CD4-positive, alpha-beta T cell (primary cell): ENCODE measurements around the gene LINGO1. TPM values are rescaled to one million over a fixed set of nuclear protein-coding genes. Genes with fewer than 3 reads are reported as not detected.

Source experiments
- ATAC-seq: fragments of 200-7000 bp; cut with Tn5 transposase; one replicate; pipeline ENCODE4 v1.10.0; 2022; ENCODE audit warnings: mild to moderate bottlenecking; ENCODE audit not compliant: poor library complexity
- CTCF ChIA-PET: fragments of 350-600 bp; sonication (Branson Sonifier 250); formaldehyde crosslinking; loops from one replicate; lab custom pipeline; 2021; ENCODE audit warnings: antibody characterized with exemption, inconsistent platforms; lab: Charles Lee
- POLR2A ChIA-PET: fragments of 350-600 bp; sonication (Branson Sonifier 250); formaldehyde crosslinking; loops from one replicate; lab custom pipeline; 2021; ENCODE audit warnings: antibody characterized with exemption, inconsistent platforms; lab: Charles Lee
- DNase-seq, 14 experiments: peaks; one replicate each; pipeline ENCODE4 v3.0.0-alpha.2; 2013 to 2020; ENCODE audit warnings: mixed read lengths in 2 of 14
- H3K27ac ChIP-seq, 2 donors: one replicate each; pipeline versions ENCODE4 v1.5.1 to v1.7.0; 2013; ENCODE audit warnings: low read length in 2 of 2, low read depth in 1 of 2, mild to moderate bottlenecking in 1 of 2
- H3K27me3 ChIP-seq, 2 experiments: 1 replicate in 1 of 2; 2 replicates in 1 of 2; pipeline versions ENCODE4 v1.6.1 to v1.7.0; 2013; ENCODE audit warnings: low read length in 2 of 2, control low read depth in 1 of 2, mild to moderate bottlenecking in 1 of 2, moderate library complexity in 1 of 2; ENCODE audit not compliant: insufficient read depth in 2 of 2, control insufficient read depth in 1 of 2
- H3K36me3 ChIP-seq: one replicate; pipeline ENCODE4 v1.6.1; 2013; ENCODE audit warnings: low read length, control low read depth; ENCODE audit not compliant: insufficient read depth
- H3K4me1 ChIP-seq: one replicate; pipeline ENCODE4 v1.6.1; 2013; ENCODE audit warnings: low read length, control low read depth; ENCODE audit not compliant: insufficient read depth
- H3K4me3 ChIP-seq: one replicate; pipeline ENCODE4 v1.5.1; 2013; ENCODE audit warnings: mild to moderate bottlenecking, low read length, moderate library complexity
- H3K9me3 ChIP-seq, 2 experiments: 1 replicate in 1 of 2; 2 replicates in 1 of 2; pipeline versions ENCODE4 v1.6.1 to v1.7.0; 2013; ENCODE audit warnings: low read length in 2 of 2, mild to moderate bottlenecking in 2 of 2, control low read depth in 1 of 2, moderate library complexity in 1 of 2; ENCODE audit not compliant: control insufficient read depth in 1 of 2, insufficient read depth in 1 of 2
- H3K27ac Mint-ChIP-seq: one replicate; pipeline ENCODE4 v1.8.0; 2020; ENCODE audit warnings: mixed read lengths
- H3K27me3 Mint-ChIP-seq: one replicate; pipeline ENCODE4 v1.8.0; 2021; ENCODE audit warnings: mixed read lengths
- H3K36me3 Mint-ChIP-seq: one replicate; pipeline ENCODE4 v1.8.0; 2021; ENCODE audit warnings: low read depth, mixed read lengths
- H3K4me1 Mint-ChIP-seq: one replicate; pipeline ENCODE4 v1.8.0; 2021; ENCODE audit warnings: low read depth, mixed read lengths
- H3K4me3 Mint-ChIP-seq: one replicate; pipeline ENCODE4 v1.8.0; 2020; ENCODE audit warnings: mild to moderate bottlenecking, mixed read lengths
- H3K9me3 Mint-ChIP-seq: one replicate; pipeline ENCODE4 v1.8.0; 2020; ENCODE audit warnings: mixed read lengths
- intact Hi-C, 2 experiments: fragments of 100-400 bp; cut with DNase I in 1 of 2; cut with micrococcal nuclease in 1 of 2; formaldehyde crosslinking; loops; one replicate each; pipeline versions ENCODE4 v1.15.1 to v1.9.0; 2023 to 2025; cut with DNase I, micrococcal nuclease
- total RNA-seq, 174 experiments: library from RNA in 2 of 174; stranded (reverse) in 2 of 174; gene quantifications; one replicate each; pipeline ENCODE4 v1.2.3 and lab custom pipeline; 2021 to 2026
- TF ChIP-seq, protein P1 (sequence below): fragments of 200-600 bp; IDR thresholded peaks from one replicate; pipeline ENCODE4 v1.8.0; 2022; ENCODE audit warnings: antibody characterized with exemption, mild to moderate bottlenecking

Gene LINGO1
- total RNA-seq, 2 experiments from 2014 or later: not detected

DNA sequence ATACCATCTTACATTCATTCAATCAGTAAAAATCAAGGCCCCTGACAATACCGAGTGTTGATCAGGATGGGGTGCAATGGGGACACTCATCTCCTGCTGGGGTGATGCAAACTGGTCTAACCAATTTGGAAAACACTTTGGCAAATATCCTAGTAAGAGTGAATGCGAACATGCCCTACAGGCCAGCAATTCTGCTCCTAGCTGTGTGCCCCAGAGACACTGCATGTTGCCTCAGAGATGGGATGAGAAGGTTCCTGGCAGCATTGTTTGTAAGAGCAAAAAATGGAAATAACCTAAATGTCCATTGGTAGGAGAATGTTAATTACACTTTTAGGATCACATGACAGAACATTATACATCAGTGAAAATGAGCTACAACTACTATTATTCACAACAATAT, 4.7 kb downstream of the LINGO1 start:
- Mint-ChIP-seq H3K27me3 (peaks cover 15% of the 10 kb centered on the region), H3K4me1 (no peaks in the 10 kb centered on the region), H3K9me3 (no peaks in the 10 kb centered on the region), H3K4me3 (no peak overlapping the region), H3K27ac (no peak overlapping the region), H3K36me3 (no peaks in the 10 kb centered on the region)
- Histone ChIP-seq H3K27ac (no peak overlapping the region), H3K4me1 (peaks cover under 1% of the 10 kb centered on the region), H3K9me3 (peaks cover 0 to under 1% of the 10 kb centered on the region in 2 experiments), H3K4me3 (no peak overlapping the region), H3K36me3 (no peaks in the 10 kb centered on the region), H3K27me3 (peaks cover 14 to 24% of the 10 kb centered on the region in 2 experiments)
- ATAC-seq (no peak), DNase-seq (no peak)
- TF ChIP-seq, protein P1, sequence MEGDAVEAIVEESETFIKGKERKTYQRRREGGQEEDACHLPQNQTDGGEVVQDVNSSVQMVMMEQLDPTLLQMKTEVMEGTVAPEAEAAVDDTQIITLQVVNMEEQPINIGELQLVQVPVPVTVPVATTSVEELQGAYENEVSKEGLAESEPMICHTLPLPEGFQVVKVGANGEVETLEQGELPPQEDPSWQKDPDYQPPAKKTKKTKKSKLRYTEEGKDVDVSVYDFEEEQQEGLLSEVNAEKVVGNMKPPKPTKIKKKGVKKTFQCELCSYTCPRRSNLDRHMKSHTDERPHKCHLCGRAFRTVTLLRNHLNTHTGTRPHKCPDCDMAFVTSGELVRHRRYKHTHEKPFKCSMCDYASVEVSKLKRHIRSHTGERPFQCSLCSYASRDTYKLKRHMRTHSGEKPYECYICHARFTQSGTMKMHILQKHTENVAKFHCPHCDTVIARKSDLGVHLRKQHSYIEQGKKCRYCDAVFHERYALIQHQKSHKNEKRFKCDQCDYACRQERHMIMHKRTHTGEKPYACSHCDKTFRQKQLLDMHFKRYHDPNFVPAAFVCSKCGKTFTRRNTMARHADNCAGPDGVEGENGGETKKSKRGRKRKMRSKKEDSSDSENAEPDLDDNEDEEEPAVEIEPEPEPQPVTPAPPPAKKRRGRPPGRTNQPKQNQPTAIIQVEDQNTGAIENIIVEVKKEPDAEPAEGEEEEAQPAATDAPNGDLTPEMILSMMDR: no peak
- ChIA-PET CTCF (no interaction called here), POLR2A (no interaction called here)
- intact Hi-C loops: no loop called here

DNA sequence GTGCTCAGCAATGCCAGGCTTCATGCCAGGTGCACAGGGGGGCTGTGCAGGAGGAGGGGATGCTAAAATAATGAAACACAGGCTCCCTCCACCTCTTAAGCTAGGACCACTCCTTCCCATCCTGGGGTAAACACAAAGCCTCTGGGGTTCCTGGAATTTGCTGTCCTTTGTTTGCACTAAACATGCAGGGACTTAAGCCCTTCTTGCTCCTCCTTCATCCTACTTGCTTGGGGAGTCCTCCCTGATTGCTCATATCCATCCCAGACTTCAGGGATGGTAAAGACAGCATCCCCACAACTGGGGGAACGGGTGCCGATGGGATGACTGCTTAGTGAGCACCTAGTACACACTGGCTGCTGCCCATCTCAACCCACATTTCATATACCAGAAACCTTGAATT, 5.1 kb downstream of the LINGO1 start:
- intact Hi-C loops: no loop called here
- H3K4me1 Mint-ChIP-seq: no peaks in the 10 kb centered on the region
- peaks cover 15% of the 10 kb centered on the region for H3K27me3 Mint-ChIP-seq
- H3K9me3 Mint-ChIP-seq: no peaks in the 10 kb centered on the region
- ChIA-PET POLR2A (no interaction called here), CTCF (no interaction called here)
- H3K4me3 Mint-ChIP-seq: no peak overlapping the region
- H3K27ac ChIP-seq: no peak overlapping the region
- no peaks in the 10 kb centered on the region for H3K36me3 Mint-ChIP-seq
- no peaks in the 10 kb centered on the region for H3K9me3 ChIP-seq
- H3K27ac Mint-ChIP-seq: no peak overlapping the region
- ATAC-seq (no peak), DNase-seq (no peak)
- TF ChIP-seq, protein P1: no peak
- no peak overlapping the region for H3K4me3 ChIP-seq
- H3K4me1 ChIP-seq: no peaks in the 10 kb centered on the region
- H3K36me3 ChIP-seq: no peaks in the 10 kb centered on the region
- H3K27me3 ChIP-seq: peaks cover 14 to 24% of the 10 kb centered on the region in 2 experiments

DNA sequence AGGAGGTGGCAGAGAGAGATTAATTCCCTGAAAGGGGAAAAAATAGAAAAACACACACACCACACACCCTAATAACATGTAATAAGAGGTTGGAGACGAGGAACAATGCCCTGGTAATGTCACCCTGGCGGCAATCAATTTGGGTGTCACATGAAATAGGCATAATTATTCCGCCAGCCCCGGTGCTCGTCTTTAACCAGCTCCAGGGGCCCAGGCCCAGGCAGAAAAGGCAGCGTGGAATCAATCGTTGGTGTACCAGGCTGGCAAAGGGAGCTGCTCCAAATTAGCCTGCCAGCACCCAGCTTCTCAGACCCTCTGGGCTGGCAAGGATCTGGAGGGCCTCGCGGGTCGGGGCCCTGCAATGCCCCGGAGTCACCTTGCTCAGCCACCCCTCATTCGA, 5.6 kb downstream of the LINGO1 start:
- TF ChIP-seq, protein P1: no peak
- Mint-ChIP-seq H3K27me3 (peaks cover 15% of the 10 kb centered on the region), H3K4me1 (no peaks in the 10 kb centered on the region), H3K9me3 (no peaks in the 10 kb centered on the region), H3K27ac (no peak overlapping the region), H3K4me3 (no peak overlapping the region), H3K36me3 (no peaks in the 10 kb centered on the region)
- no peaks in the 10 kb centered on the region for H3K9me3 ChIP-seq
- H3K27me3 ChIP-seq: peaks cover 14 to 24% of the 10 kb centered on the region in 2 experiments
- H3K4me3 ChIP-seq: no peak overlapping the region
- intact Hi-C loops: no loop called here
- DNase-seq: no peak
- POLR2A ChIA-PET: no interaction called here
- H3K4me1 ChIP-seq: no peaks in the 10 kb centered on the region
- H3K36me3 ChIP-seq: no peaks in the 10 kb centered on the region
- no peak overlapping the region for H3K27ac ChIP-seq
- no peak for ATAC-seq
- CTCF ChIA-PET: no interaction called here
